DMS153 (cell line): ENCODE data around the gene RBM20.

Experiments
- DNase-seq: peaks from one replicate; lab custom pipeline; 2025; lab: John Stamatoyannopoulos, UW

RBM20 gene

GRCh38 chr10:110739811-110740271 is 95.7 kb downstream of the RBM20 start:
- DNase-seq: no peak

GRCh38 chr10:110742801-110743200 is 98.7 kb downstream of the RBM20 start:
- no peak for DNase-seq

GRCh38 chr10:110744782-110745181 is 100.6 kb downstream of the RBM20 start:
- no peak for DNase-seq

GRCh38 chr10:110746254-110746826 is 102.2 kb downstream of the RBM20 start:
- DNase-seq: peak; percentile 51

GRCh38 chr10:110746969-110747608 is 103.0 kb downstream of the RBM20 start:
- DNase-seq: no peak

- no peak for DNase-seq
These were observed 103.7 kb downstream of the RBM20 start for GRCh38 chr10:110747609-110748464.

GRCh38 chr10:110748970-110749369 is 104.8 kb downstream of the RBM20 start:
- no peak for DNase-seq

GRCh38 chr10:110750931-110751330 is 106.8 kb downstream of the RBM20 start:
- no peak for DNase-seq

GRCh38 chr10:110751850-110752249 is 107.7 kb downstream of the RBM20 start:
- no peak for DNase-seq

- no peak for DNase-seq
These were observed 109.3 kb downstream of the RBM20 start for GRCh38 chr10:110753462-110753861.

- no peak for DNase-seq
These were observed 110.4 kb downstream of the RBM20 start for GRCh38 chr10:110754375-110755105.

GRCh38 chr10:110755781-110756180 is 111.6 kb downstream of the RBM20 start:
- DNase-seq: no peak

- DNase-seq: no peak
These were observed 112.7 kb downstream of the RBM20 start for GRCh38 chr10:110756876-110757275.

GRCh38 chr10:110757586-110757985 is 113.5 kb downstream of the RBM20 start:
- no peak for DNase-seq

GRCh38 chr10:110758128-110758765 is 114.1 kb downstream of the RBM20 start:
- DNase-seq: no peak

GRCh38 chr10:110758898-110759297 is 114.8 kb downstream of the RBM20 start:
- DNase-seq: peak; percentile 85

GRCh38 chr10:110759523-110759922 is 115.4 kb downstream of the RBM20 start:
- no peak for DNase-seq

GRCh38 chr10:110762109-110762848 is 118.1 kb downstream of the RBM20 start:
- DNase-seq: peak; percentile 97

- no peak for DNase-seq
These were observed 118.7 kb downstream of the RBM20 start for GRCh38 chr10:110762849-110763211.

GRCh38 chr10:110764378-110764777 is 120.2 kb downstream of the RBM20 start:
- peak; percentile 53 for DNase-seq
